ENCODE data around the gene CSGALNACT2. TPM values are rescaled to one million over a fixed set of nuclear protein-coding genes. Genes with fewer than 3 reads are reported as not detected.

Gene CSGALNACT2
- total and polyA plus RNA-seq, 7 experiments from 2014 or later: 19.0 to 57.5 (median 50.4) TPM

DNA sequence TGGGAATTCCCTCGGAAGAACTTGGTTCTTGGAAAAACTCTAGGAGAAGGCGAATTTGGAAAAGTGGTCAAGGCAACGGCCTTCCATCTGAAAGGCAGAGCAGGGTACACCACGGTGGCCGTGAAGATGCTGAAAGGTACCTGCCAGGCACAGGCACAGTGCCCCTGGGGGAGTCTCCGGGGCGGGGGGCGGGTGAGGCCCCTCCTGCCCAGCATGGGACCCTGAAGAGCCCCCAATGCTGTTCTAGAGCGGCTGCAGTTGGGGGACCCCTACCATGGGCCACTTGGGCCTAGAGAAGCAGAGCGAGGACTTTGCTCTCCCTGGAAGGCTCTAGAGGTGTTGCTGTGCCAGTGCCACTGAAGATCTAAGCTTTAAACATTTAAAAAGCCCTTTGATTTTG, 21.6 kb upstream of the CSGALNACT2 start:
- Histone ChIP-seq H3K36me3 (ENCODE audit: control insufficient read depth in 2 of 3, insufficient read depth in 3 of 3, low read length in 3 of 3) (no peaks in the 10 kb centered on the region), H3K27me3 (ENCODE audit: control insufficient read depth in 2 of 2, insufficient read depth in 2 of 2, low read length in 2 of 2) (no peaks in the 10 kb centered on the region), H3K4me1 (ENCODE audit: control insufficient read depth in 2 of 2, insufficient read depth in 2 of 2, low read length in 2 of 2) (peaks cover 12 to 15% of the 10 kb centered on the region in 2 donors), H3K9me3 (ENCODE audit: control insufficient read depth in 2 of 3, low read length in 3 of 3) (no peaks in the 10 kb centered on the region), H3K4me3 (ENCODE audit: low read length) (no peak overlapping the region), H3K27ac (ENCODE audit: low read depth, low read length) (no peak overlapping the region)
- ChIA-PET CTCF (no interaction called here), POLR2A (no interaction called here)
- peaks cover 13 to 27% (median 15%) of the 10 kb centered on the region in 7 donors for H3K4me1 Mint-ChIP-seq
- H3K9me3 Mint-ChIP-seq: no peaks in the 10 kb centered on the region
- ATAC-seq (no peak), DNase-seq (no peak)
- no peaks in the 10 kb centered on the region for H3K36me3 Mint-ChIP-seq
- H3K27ac Mint-ChIP-seq: peak overlapping the region in 1 of 9 donors; percentile 21
- intact Hi-C loops (cut with micrococcal nuclease): loop anchor here in 1 of 2 donors (1.0 kb wide), 1 partner anchor 31 kb away; no protein-coding TSS in a partner anchor
- H3K4me3 Mint-ChIP-seq: no peak overlapping the region
- no peaks in the 10 kb centered on the region for H3K27me3 Mint-ChIP-seq

DNA sequence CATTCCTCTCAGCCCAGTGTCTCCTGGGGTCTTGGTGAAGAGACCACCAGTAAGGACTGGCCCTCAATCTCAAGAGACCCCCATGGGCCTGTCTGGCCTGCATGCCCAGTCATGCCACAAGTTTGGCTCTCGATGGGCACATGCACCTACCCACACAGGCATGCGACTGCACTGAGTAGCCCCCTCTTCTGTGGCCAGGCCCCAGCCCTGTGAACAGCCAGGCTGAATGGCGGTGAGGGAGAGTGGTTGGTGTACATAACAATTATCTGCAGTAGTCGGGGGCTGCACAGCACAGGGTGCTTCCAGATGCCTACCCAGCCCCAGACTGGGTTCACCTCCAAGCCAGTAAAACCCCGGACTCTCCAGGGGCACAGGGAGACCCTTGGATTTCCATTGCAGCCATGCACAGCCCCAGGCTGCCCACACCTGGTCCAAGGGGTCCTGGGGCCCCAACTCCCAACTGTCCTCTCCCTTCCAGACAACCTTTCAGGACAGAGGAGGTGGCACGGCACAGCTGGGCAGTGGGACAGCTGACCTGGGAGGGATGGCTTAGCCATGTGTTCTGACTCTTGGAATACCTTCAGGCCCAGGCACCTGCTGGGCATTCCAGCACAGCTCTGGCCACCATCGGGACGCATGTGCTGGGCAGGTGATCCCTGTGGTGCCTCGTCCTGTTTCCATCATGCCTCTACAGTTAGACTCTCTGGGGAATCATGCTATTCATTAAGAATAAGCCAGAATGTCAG, 21.0 kb upstream of the CSGALNACT2 start:
- DNase-seq (no peak), ATAC-seq (no peak)
- H3K9me3 Mint-ChIP-seq: no peaks in the 10 kb centered on the region
- H3K27ac Mint-ChIP-seq: no peak overlapping the region
- H3K4me3 ChIP-seq (ENCODE audit: low read length): no peak overlapping the region
- peaks cover 19 to 33% (median 21%) of the 10 kb centered on the region in 7 donors for H3K4me1 Mint-ChIP-seq
- H3K9me3 ChIP-seq (ENCODE audit: control insufficient read depth in 2 of 3, low read length in 3 of 3): no peaks in the 10 kb centered on the region
- no peaks in the 10 kb centered on the region for H3K36me3 ChIP-seq (ENCODE audit: control insufficient read depth in 2 of 3, insufficient read depth in 3 of 3, low read length in 3 of 3)
- POLR2A ChIA-PET: no interaction called here
- intact Hi-C loops (cut with micrococcal nuclease): no loop called here
- H3K27ac ChIP-seq (ENCODE audit: low read depth, low read length): no peak overlapping the region
- H3K36me3 Mint-ChIP-seq: no peaks in the 10 kb centered on the region
- CTCF ChIA-PET: no interaction called here
- H3K4me1 ChIP-seq (ENCODE audit: control insufficient read depth in 2 of 2, insufficient read depth in 2 of 2, low read length in 2 of 2): peaks cover 13 to 15% of the 10 kb centered on the region in 2 donors
- no peaks in the 10 kb centered on the region for H3K27me3 Mint-ChIP-seq
- H3K27me3 ChIP-seq (ENCODE audit: control insufficient read depth in 2 of 2, insufficient read depth in 2 of 2, low read length in 2 of 2): no peaks in the 10 kb centered on the region
- no peak overlapping the region for H3K4me3 Mint-ChIP-seq

DNA sequence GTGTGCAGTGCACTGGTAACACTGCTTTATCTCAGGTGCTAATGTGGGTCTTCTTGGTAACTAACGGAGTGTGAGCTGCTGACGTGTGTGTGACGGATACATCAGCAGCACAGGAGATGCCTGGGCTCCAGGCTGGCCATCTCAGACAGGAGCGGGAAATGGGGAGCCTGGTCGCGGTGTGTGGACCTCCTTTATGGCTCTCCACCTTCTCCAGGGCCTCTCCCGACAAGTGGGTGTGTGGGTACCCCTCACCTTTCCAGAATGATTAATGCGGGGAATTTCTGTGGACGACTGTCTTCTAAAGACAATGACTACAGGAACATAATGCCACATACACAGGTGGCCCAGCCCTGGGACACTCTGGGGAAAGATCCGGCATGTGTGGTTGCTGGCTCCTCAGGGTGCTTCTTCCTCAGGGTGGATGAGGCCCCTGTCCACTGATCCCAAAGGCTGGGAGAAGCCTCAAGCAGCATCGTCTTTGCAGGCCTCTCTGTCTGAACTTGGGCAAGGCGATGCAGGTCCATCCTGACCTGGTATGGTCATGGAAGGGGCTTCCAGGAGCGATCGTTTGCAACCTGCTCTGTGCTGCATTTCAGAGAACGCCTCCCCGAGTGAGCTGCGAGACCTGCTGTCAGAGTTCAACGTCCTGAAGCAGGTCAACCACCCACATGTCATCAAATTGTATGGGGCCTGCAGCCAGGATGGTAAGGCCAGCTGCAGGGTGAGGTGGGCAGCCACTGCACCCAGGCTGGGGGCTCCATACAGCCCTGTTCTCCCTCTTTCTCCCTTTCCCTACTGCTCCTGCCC, 20.3 kb upstream of the CSGALNACT2 start:
- no peaks in the 10 kb centered on the region for H3K36me3 ChIP-seq (ENCODE audit: control insufficient read depth in 2 of 3, insufficient read depth in 3 of 3, low read length in 3 of 3)
- ChIA-PET CTCF (no interaction called here), POLR2A (no interaction called here)
- no peak overlapping the region for H3K4me3 ChIP-seq (ENCODE audit: low read length)
- H3K36me3 Mint-ChIP-seq: no peaks in the 10 kb centered on the region
- H3K4me3 Mint-ChIP-seq: no peak overlapping the region
- no peaks in the 10 kb centered on the region for H3K27me3 ChIP-seq (ENCODE audit: control insufficient read depth in 2 of 2, insufficient read depth in 2 of 2, low read length in 2 of 2)
- H3K4me1 Mint-ChIP-seq: peaks cover 19 to 41% (median 21%) of the 10 kb centered on the region in 7 donors
- no peak for DNase-seq
- H3K9me3 Mint-ChIP-seq: no peaks in the 10 kb centered on the region
- no peaks in the 10 kb centered on the region for H3K9me3 ChIP-seq (ENCODE audit: control insufficient read depth in 2 of 3, low read length in 3 of 3)
- intact Hi-C loops (cut with micrococcal nuclease): no loop called here
- no peak for ATAC-seq
- peak overlapping the region in 2 of 9 donors; percentile 27 to 80 for H3K27ac Mint-ChIP-seq
- H3K4me1 ChIP-seq (ENCODE audit: control insufficient read depth in 2 of 2, insufficient read depth in 2 of 2, low read length in 2 of 2): peaks cover 13 to 15% of the 10 kb centered on the region in 2 donors
- H3K27me3 Mint-ChIP-seq: no peaks in the 10 kb centered on the region
- H3K27ac ChIP-seq (ENCODE audit: low read depth, low read length): no peak overlapping the region

DNA sequence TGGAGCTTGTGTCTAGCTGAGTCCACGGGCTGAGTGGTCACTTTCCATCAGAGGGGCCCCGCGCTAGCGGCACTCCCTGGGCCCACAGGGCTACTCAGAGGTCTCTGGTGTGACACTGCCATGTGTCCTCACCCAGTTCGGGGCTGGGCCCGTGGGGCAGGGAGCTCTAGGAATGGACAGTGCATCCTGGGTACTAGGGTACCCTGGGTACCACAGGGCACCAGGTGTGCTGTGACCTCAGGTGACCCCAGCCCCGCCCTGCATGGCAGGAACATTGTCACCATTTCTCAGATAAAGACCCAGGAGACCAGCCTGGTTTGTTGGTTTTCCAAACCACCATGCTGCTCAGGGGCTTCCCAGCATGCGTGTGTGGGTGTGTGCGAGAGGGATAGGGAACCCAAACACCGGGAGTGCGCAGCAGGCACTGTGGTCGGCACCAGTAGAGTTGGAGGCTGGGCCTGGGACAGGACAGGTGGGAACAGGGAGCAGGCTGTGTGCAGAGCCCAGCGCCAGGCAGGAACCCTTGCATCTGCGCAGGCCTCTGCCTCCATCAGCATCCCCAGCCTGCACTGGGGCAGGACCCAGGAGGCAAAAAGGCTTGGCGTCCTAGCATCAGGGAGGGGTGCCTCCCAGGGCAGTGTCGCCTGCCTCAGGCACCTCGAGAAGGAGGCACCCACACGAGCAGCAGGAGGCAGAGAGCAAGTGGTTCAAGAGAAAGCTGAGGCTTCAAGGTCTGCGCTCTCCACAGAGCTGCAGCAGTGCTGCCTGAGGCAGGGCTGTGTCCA, 19.4 kb upstream of the CSGALNACT2 start:
- CTCF ChIA-PET: no interaction called here
- no peak for DNase-seq
- intact Hi-C loops (cut with micrococcal nuclease): no loop called here
- no peak for ATAC-seq
- Mint-ChIP-seq H3K4me3 (peak overlapping the region in 2 of 10 donors; percentile 29 to 30), H3K36me3 (no peaks in the 10 kb centered on the region), H3K27me3 (no peaks in the 10 kb centered on the region), H3K9me3 (no peaks in the 10 kb centered on the region), H3K4me1 (peaks cover 19 to 45% (median 21%) of the 10 kb centered on the region in 7 donors), H3K27ac (peak overlapping the region in 1 of 9 donors; percentile 80)
- POLR2A ChIA-PET: interaction anchor here (1.0 kb wide), 1 partner anchor 14 kb away, joined by 3 read pairs; no protein-coding TSS in a partner anchor
- Histone ChIP-seq H3K4me3 (ENCODE audit: low read length) (no peak overlapping the region), H3K9me3 (ENCODE audit: control insufficient read depth in 2 of 3, low read length in 3 of 3) (no peaks in the 10 kb centered on the region), H3K4me1 (ENCODE audit: control insufficient read depth in 2 of 2, insufficient read depth in 2 of 2, low read length in 2 of 2) (peaks cover 13 to 15% of the 10 kb centered on the region in 2 donors), H3K27ac (ENCODE audit: low read depth, low read length) (no peak overlapping the region), H3K36me3 (ENCODE audit: control insufficient read depth in 2 of 3, insufficient read depth in 3 of 3, low read length in 3 of 3) (no peaks in the 10 kb centered on the region), H3K27me3 (ENCODE audit: control insufficient read depth in 2 of 2, insufficient read depth in 2 of 2, low read length in 2 of 2) (no peaks in the 10 kb centered on the region)

DNA sequence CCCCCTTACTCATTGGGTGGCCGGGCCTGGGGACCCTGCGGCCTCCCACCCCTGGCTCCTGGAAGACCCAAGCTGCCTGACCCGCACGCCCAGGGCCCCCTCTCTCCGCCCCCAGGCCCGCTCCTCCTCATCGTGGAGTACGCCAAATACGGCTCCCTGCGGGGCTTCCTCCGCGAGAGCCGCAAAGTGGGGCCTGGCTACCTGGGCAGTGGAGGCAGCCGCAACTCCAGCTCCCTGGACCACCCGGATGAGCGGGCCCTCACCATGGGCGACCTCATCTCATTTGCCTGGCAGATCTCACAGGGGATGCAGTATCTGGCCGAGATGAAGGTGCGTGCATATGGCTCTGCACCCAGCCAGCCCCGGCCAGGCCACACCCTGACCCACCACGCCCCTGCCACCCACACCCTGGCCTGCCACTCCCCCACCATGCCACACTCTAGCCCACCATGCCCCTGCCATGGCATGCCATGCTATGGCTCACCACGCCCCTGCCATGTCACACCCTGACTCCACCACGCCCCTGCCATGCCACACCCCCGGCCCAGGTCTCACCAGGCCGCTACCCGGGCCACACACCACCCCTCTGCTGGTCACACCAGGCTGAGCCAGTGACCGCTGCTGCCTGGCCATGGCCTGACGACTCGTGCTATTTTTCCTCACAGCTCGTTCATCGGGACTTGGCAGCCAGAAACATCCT, 18.7 kb upstream of the CSGALNACT2 start:
- Mint-ChIP-seq H3K27me3 (no peaks in the 10 kb centered on the region), H3K9me3 (no peaks in the 10 kb centered on the region), H3K4me1 (peaks cover 19 to 52% (median 21%) of the 10 kb centered on the region in 7 donors), H3K4me3 (peak overlapping the region in 1 of 10 donors; percentile 37), H3K36me3 (no peaks in the 10 kb centered on the region), H3K27ac (peak overlapping the region in 1 of 9 donors; percentile 96)
- no peaks in the 10 kb centered on the region for H3K27me3 ChIP-seq (ENCODE audit: control insufficient read depth in 2 of 2, insufficient read depth in 2 of 2, low read length in 2 of 2)
- H3K27ac ChIP-seq (ENCODE audit: low read depth, low read length): no peak overlapping the region
- no peaks in the 10 kb centered on the region for H3K9me3 ChIP-seq (ENCODE audit: control insufficient read depth in 2 of 3, low read length in 3 of 3)
- DNase-seq (no peak), ATAC-seq (no peak)
- no peak overlapping the region for H3K4me3 ChIP-seq (ENCODE audit: low read length)
- ChIA-PET POLR2A (interaction anchor here (1.0 to 3.9 kb wide), 3 partner anchors 13 to 21 kb away, joined by 3 to 46 read pairs (median 4); partner anchors contain the start of gene CSGALNACT2), CTCF (no interaction called here)
- H3K36me3 ChIP-seq (ENCODE audit: control insufficient read depth in 2 of 3, insufficient read depth in 3 of 3, low read length in 3 of 3): no peaks in the 10 kb centered on the region
- intact Hi-C loops (cut with micrococcal nuclease): loop anchor here (2.0 to 5.0 kb wide), 3 partner anchors 19 to 482 kb away; partner anchors contain the start of genes CSGALNACT2 (in 1 of the 2) and ZNF33B (in 1 of the 2)
- peaks cover 13 to 15% of the 10 kb centered on the region in 2 donors for H3K4me1 ChIP-seq (ENCODE audit: control insufficient read depth in 2 of 2, insufficient read depth in 2 of 2, low read length in 2 of 2)
